Stomach (tissue), 4 donors: Measurements from ENCODE around the gene TBCE.

Source experiments
- CTCF ChIP-seq, 7 experiments: fragments of 450-650 bp in 4 of 7; fragments of 200-600 bp in 3 of 7; sonication (generic) in 3 of 7; IDR thresholded peaks; one replicate each; pipeline ENCODE4 v1.5.1; 2016 to 2019; ENCODE audit warnings: antibody characterized with exemption in 7 of 7, control low read depth in 2 of 7, mild to moderate bottlenecking in 1 of 7
- POLR2A ChIP-seq, 4 donors: fragments of 450-650 bp; IDR thresholded peaks; one replicate each; pipeline ENCODE4 v1.6.1; 2016; ENCODE audit warnings: antibody characterized with exemption in 4 of 4, control low read depth in 2 of 4, mild to moderate bottlenecking in 1 of 4, moderate library complexity in 1 of 4

- TF ChIP-seq CTCF (IDR thresholded peaks at IDR 0.05) (no peak), POLR2A (IDR thresholded peaks at IDR 0.05) (no peak)
Observed at GRCh38 chr1:235461954-235462353, 94.7 kb downstream of the TBCE start.
